Trophoblast cell (in vitro differentiated cells and primary cell): ENCODE data around the gene DLEU7.

Experiments
- DNase-seq, 2 donors: peaks; one replicate each; pipeline ENCODE4 v3.0.0-alpha.2; 2016
- H2AFZ ChIP-seq: 2 replicates; pipeline ENCODE4 v1.6.1; 2013; ENCODE audit warnings: low read length, moderate library complexity, mild to moderate bottlenecking; ENCODE audit not compliant: insufficient read depth, poor library complexity
- H2AK5ac ChIP-seq: 2 replicates; pipeline ENCODE4 v1.6.1; 2013; ENCODE audit warnings: mild to moderate bottlenecking, low read length
- H2BK120ac ChIP-seq: 2 replicates; pipeline ENCODE4 v1.6.1; 2013; ENCODE audit warnings: low read length, mild to moderate bottlenecking, moderate library complexity; ENCODE audit not compliant: insufficient read depth, poor library complexity
- H2BK12ac ChIP-seq: 2 replicates; pipeline ENCODE4 v1.6.1; 2013; ENCODE audit warnings: mild to moderate bottlenecking, low read length, moderate library complexity
- H2BK5ac ChIP-seq: 2 replicates; pipeline ENCODE4 v1.6.1; 2013; ENCODE audit warnings: low read length, low read depth, moderate library complexity, mild to moderate bottlenecking; ENCODE audit not compliant: poor library complexity
- H3K14ac ChIP-seq: 2 replicates; pipeline ENCODE4 v1.6.1; 2013; ENCODE audit warnings: mild to moderate bottlenecking, low read length
- H3K18ac ChIP-seq: 2 replicates; pipeline ENCODE4 v1.6.1; 2013; ENCODE audit warnings: mild to moderate bottlenecking, low read length
- H3K23ac ChIP-seq: 2 replicates; pipeline ENCODE4 v1.6.1; 2013; ENCODE audit warnings: low read length
- H3K27ac ChIP-seq: 2 replicates; pipeline ENCODE4 v1.5.1; 2013; ENCODE audit warnings: low read depth, mild to moderate bottlenecking, inconsistent platforms, low read length, moderate library complexity
- H3K27me3 ChIP-seq: 2 replicates; pipeline ENCODE4 v1.6.1; 2013; ENCODE audit warnings: inconsistent platforms, mild to moderate bottlenecking, low read length, moderate library complexity; ENCODE audit not compliant: insufficient read depth
- H3K36me3 ChIP-seq, 2 experiments: 1 replicate in 1 of 2; 2 replicates in 1 of 2; pipeline ENCODE4 v1.6.1; 2013; ENCODE audit warnings: low read length in 2 of 2, mild to moderate bottlenecking in 2 of 2, moderate library complexity in 1 of 2; ENCODE audit not compliant: insufficient read depth in 2 of 2, control insufficient read depth in 1 of 2
- H3K4ac ChIP-seq: 2 replicates; pipeline ENCODE4 v1.6.1; 2013; ENCODE audit warnings: low read depth, mild to moderate bottlenecking, low read length, moderate library complexity
- H3K4me1 ChIP-seq, 2 experiments: 1 replicate in 1 of 2; 2 replicates in 1 of 2; pipeline ENCODE4 v1.6.1; 2013; ENCODE audit warnings: low read length in 2 of 2, mild to moderate bottlenecking in 2 of 2, moderate library complexity in 1 of 2; ENCODE audit not compliant: insufficient read depth in 2 of 2, control insufficient read depth in 1 of 2
- H3K4me2 ChIP-seq: 2 replicates; pipeline ENCODE4 v1.6.1; 2013; ENCODE audit warnings: inconsistent platforms, mild to moderate bottlenecking, low read length, moderate library complexity
- H3K4me3 ChIP-seq: 2 replicates; pipeline ENCODE4 v1.5.1; 2013; ENCODE audit warnings: mild to moderate bottlenecking, low read depth, low read length, inconsistent platforms
- H3K79me1 ChIP-seq: one replicate; pipeline ENCODE4 v1.6.1; 2013; ENCODE audit warnings: low read length
- H3K79me2 ChIP-seq: 2 replicates; pipeline ENCODE4 v1.6.1; 2013; ENCODE audit warnings: low read length, mild to moderate bottlenecking; ENCODE audit not compliant: control insufficient read depth, insufficient read depth, poor library complexity
- H3K9ac ChIP-seq: 2 replicates; pipeline ENCODE4 v1.6.1; 2013; ENCODE audit warnings: mild to moderate bottlenecking, low read length
- H3K9me3 ChIP-seq: 2 replicates; pipeline ENCODE4 v1.6.1; 2013; ENCODE audit warnings: low read depth, mild to moderate bottlenecking, control low read depth, inconsistent platforms, low read length; ENCODE audit not compliant: insufficient read depth
- H4K12ac ChIP-seq: 2 replicates; pipeline ENCODE4 v1.6.1; 2013; ENCODE audit warnings: low read depth, mild to moderate bottlenecking, low read length, moderate library complexity
- H4K8ac ChIP-seq: 2 replicates; pipeline ENCODE4 v1.6.1; 2013; ENCODE audit warnings: low read depth, mild to moderate bottlenecking, low read length, moderate library complexity
- H4K91ac ChIP-seq: one replicate; pipeline ENCODE4 v1.6.1; 2013; ENCODE audit warnings: low read depth, mild to moderate bottlenecking, low read length, moderate library complexity
- WGBS: extraction: QIAGEN DNeasy Blood & Tissue Kit; methylation state at CpG from one replicate; pipeline ENCODE4 v1.1.7; 2013; ENCODE audit warnings: missing lambda C conversion rate; ENCODE audit not compliant: insufficient read length, insufficient coverage; ENCODE audit errors: extremely low coverage; 5-methylcytosine and 5-hydroxymethylcytosine counted together

DLEU7 gene

GRCh38 chr13:50805805-50806204 lies 37.7 kb downstream of the DLEU7 start:
- Histone ChIP-seq H3K36me3 (no peaks in the 10 kb centered on the region), H2AK5ac (no peak overlapping the region), H3K14ac (no peak overlapping the region), H3K27me3 (no peaks in the 10 kb centered on the region), H4K91ac (no peak overlapping the region), H3K79me1 (no peaks in the 10 kb centered on the region), H4K12ac (no peak overlapping the region), H3K9me3 (no peaks in the 10 kb centered on the region), H4K8ac (no peak overlapping the region), H2BK120ac (no peak overlapping the region), H3K27ac (no peak overlapping the region), H2AFZ (no peak overlapping the region), H3K4me3 (no peak overlapping the region), H3K23ac (no peak overlapping the region), H3K4ac (no peak overlapping the region), H3K79me2 (no peaks in the 10 kb centered on the region), H2BK12ac (no peak overlapping the region), H3K4me2 (no peak overlapping the region), H2BK5ac (no peak overlapping the region), H3K9ac (no peak overlapping the region), H3K18ac (no peak overlapping the region), H3K4me1 (no peaks in the 10 kb centered on the region)
- DNase-seq, result peak in 1 of 2 donors; percentile 46

GRCh38 chr13:50801087-50801931 lies 42.2 kb downstream of the DLEU7 start:
- no peaks in the 10 kb centered on the region for H3K79me2 ChIP-seq
- H3K4me3 ChIP-seq, result no peak overlapping the region
- H2BK5ac ChIP-seq, result no peak overlapping the region
- no peak overlapping the region for H3K27ac ChIP-seq
- no peak overlapping the region for H2BK120ac ChIP-seq
- H3K4me2 ChIP-seq, result no peak overlapping the region
- no peak overlapping the region for H4K91ac ChIP-seq
- H3K9me3 ChIP-seq, result no peaks in the 10 kb centered on the region
- no CpG with 5 or more reads among the region's 13 CpGs for WGBS
- no peak overlapping the region for H2AK5ac ChIP-seq
- DNase-seq, result peak; percentile 27 to 72
- no peak overlapping the region for H3K4ac ChIP-seq
- no peak overlapping the region for H4K8ac ChIP-seq
- H2AFZ ChIP-seq, result no peak overlapping the region
- no peak overlapping the region for H3K18ac ChIP-seq
- no peaks in the 10 kb centered on the region for H3K27me3 ChIP-seq
- H2BK12ac ChIP-seq, result no peak overlapping the region
- H3K9ac ChIP-seq, result no peak overlapping the region
- no peaks in the 10 kb centered on the region for H3K79me1 ChIP-seq
- no peak overlapping the region for H3K23ac ChIP-seq
- no peaks in the 10 kb centered on the region for H3K36me3 ChIP-seq
- H3K14ac ChIP-seq, result no peak overlapping the region
- H3K4me1 ChIP-seq, result no peaks in the 10 kb centered on the region
- H4K12ac ChIP-seq, result no peak overlapping the region

GRCh38 chr13:50800091-50800739 lies 43.3 kb downstream of the DLEU7 start:
- no peaks in the 10 kb centered on the region for H3K4me1 ChIP-seq
- DNase-seq, result no peak
- H2AK5ac ChIP-seq, result no peak overlapping the region
- H3K9ac ChIP-seq, result no peak overlapping the region
- no peak overlapping the region for H2BK12ac ChIP-seq
- H4K91ac ChIP-seq, result no peak overlapping the region
- no peak overlapping the region for H2BK120ac ChIP-seq
- no peak overlapping the region for H3K14ac ChIP-seq
- no peaks in the 10 kb centered on the region for H3K79me2 ChIP-seq
- H3K4ac ChIP-seq, result no peak overlapping the region
- no peak overlapping the region for H4K8ac ChIP-seq
- H2BK5ac ChIP-seq, result no peak overlapping the region
- WGBS, result no CpG with 5 or more reads among the region's 6 CpGs
- H3K9me3 ChIP-seq, result no peaks in the 10 kb centered on the region
- no peak overlapping the region for H3K18ac ChIP-seq
- H3K4me3 ChIP-seq, result no peak overlapping the region
- H3K79me1 ChIP-seq, result no peaks in the 10 kb centered on the region
- H3K4me2 ChIP-seq, result no peak overlapping the region
- H4K12ac ChIP-seq, result no peak overlapping the region
- no peak overlapping the region for H3K27ac ChIP-seq
- no peak overlapping the region for H2AFZ ChIP-seq
- no peaks in the 10 kb centered on the region for H3K36me3 ChIP-seq
- H3K23ac ChIP-seq, result no peak overlapping the region
- no peaks in the 10 kb centered on the region for H3K27me3 ChIP-seq

- Histone ChIP-seq H3K4me2 (no peak overlapping the region), H3K79me2 (no peaks in the 10 kb centered on the region), H3K27me3 (no peaks in the 10 kb centered on the region), H2BK120ac (no peak overlapping the region), H2AK5ac (no peak overlapping the region), H3K18ac (no peak overlapping the region), H3K36me3 (no peaks in the 10 kb centered on the region), H2AFZ (no peak overlapping the region), H3K4ac (no peak overlapping the region), H3K14ac (no peak overlapping the region), H3K4me3 (no peak overlapping the region), H3K4me1 (no peaks in the 10 kb centered on the region), H2BK12ac (no peak overlapping the region), H4K91ac (no peak overlapping the region), H3K79me1 (no peaks in the 10 kb centered on the region), H4K8ac (no peak overlapping the region), H2BK5ac (no peak overlapping the region), H3K23ac (no peak overlapping the region), H4K12ac (no peak overlapping the region), H3K9me3 (no peaks in the 10 kb centered on the region), H3K27ac (no peak overlapping the region), H3K9ac (no peak overlapping the region)
- WGBS, result no CpG with 5 or more reads among the region's 2 CpGs
- no peak for DNase-seq
These were observed 44.6 kb downstream of the DLEU7 start for GRCh38 chr13:50798923-50799322.
